Mucosa of descending colon (tissue), 3 donors: ENCODE data around the gene PLG. TPM values are rescaled to one million over a fixed set of nuclear protein-coding genes. Genes with fewer than 3 reads are reported as not detected.
"Not testable (repeated sequence)": the region's sequence is repeated elsewhere in the genome, so short reads cannot be mapped to it uniquely, and the experiment has no call there.

Experiments used
- ATAC-seq: fragments of 200-7000 bp; cut with Tn5 transposase; one replicate; pipeline ENCODE4 v1.9.1; 2020; ENCODE audit warnings: mild to moderate bottlenecking, moderate library complexity
- DNase-seq, 3 donors: peaks; one replicate each; pipeline ENCODE4 v3.0.0-alpha.2; 2020
- H3K36me3 ChIP-seq: fragments of 200-600 bp; one replicate; pipeline ENCODE4 v1.8.0; 2021; ENCODE audit warnings: low read depth, mild to moderate bottlenecking
- H3K4me1 ChIP-seq: fragments of 200-600 bp; one replicate; pipeline ENCODE4 v1.8.0; 2021; ENCODE audit warnings: low read depth, mild to moderate bottlenecking
- H3K4me3 ChIP-seq: fragments of 200-600 bp; one replicate; pipeline ENCODE4 v1.8.0; 2021; ENCODE audit warnings: mild to moderate bottlenecking
- H3K9me3 ChIP-seq: fragments of 200-600 bp; one replicate; pipeline ENCODE4 v1.8.0; 2021; ENCODE audit warnings: mild to moderate bottlenecking
- intact Hi-C, 2 donors: fragments of 100-400 bp; cut with DNase I in 1 of 2; cut with micrococcal nuclease in 1 of 2; formaldehyde crosslinking; loops; one replicate each; pipeline versions ENCODE4 v1.11.0 to v1.11.1; 2022; cut with DNase I, micrococcal nuclease
- total RNA-seq, 3 donors: library from RNA; stranded (reverse); fragmentation: NEBNext Ultra II Directional in 2 of 3; extraction: Animal tissue kit (Norgen Biotek cat#: 25700) in 2 of 3; gene quantifications; one replicate each; pipeline versions ENCODE4 v1.2.1 to v1.2.4, GENCODE V29; 2021 to 2023
- TF ChIP-seq, protein P1 (sequence below): fragments of 200-600 bp; IDR thresholded peaks from one replicate; pipeline ENCODE4 v1.8.0; 2022; ENCODE audit warnings: antibody characterized with exemption, mild to moderate bottlenecking
- donor health status: DM: no; HTN: no; CAD: no; lungs with moderate emphysema.
- donor health status: DM: no; HTN: no; CAD: no.
- donor health status: DM: no; HTN: yes; CAD: no.

Gene PLG
- total RNA-seq, 3 donors from 2014 or later = 0.69 TPM; not detected in 2

DNA sequence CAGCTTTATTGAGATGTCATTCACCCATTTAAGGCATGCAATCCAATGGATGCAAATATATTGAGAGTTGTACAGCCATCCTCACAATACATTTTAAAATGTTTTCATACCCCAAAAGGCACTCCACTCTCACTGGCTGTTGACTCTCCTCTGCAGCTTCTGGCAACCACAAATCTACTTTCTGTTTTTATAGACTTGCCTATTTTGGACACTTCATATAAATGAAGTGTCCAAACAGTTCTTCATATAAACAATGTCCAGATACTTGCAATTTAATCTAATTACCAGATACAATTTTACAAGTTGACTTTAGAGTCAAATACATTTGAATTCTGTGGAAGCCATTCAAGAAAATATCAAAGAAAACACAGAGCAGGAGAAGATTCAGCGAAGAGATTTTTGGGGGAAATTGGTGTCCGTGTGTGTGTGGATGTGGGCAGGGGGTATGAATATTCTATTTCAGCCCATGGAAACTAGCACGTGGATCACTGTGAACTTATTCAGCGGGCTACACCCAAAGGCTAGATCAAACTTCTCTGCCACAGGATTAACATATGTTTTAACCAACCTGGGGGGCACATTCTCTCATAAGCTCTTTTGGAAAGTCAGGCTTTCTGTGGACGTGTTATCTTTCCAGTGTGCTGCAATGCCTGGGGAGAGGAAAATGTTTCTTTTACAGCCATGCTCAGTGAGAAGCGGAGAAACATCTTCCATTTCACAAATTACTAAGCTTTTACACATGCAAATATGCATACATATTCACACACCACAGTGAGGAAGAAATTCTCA is 73.9 kb downstream of the PLG start:
- intact Hi-C loops = no loop called here
- Histone ChIP-seq H3K4me1 (no peaks in the 10 kb centered on the region), H3K9me3 (peaks cover 6% of the 10 kb centered on the region), H3K36me3 (no peaks in the 10 kb centered on the region), H3K4me3 (no peak overlapping the region)
- TF ChIP-seq, protein P1, sequence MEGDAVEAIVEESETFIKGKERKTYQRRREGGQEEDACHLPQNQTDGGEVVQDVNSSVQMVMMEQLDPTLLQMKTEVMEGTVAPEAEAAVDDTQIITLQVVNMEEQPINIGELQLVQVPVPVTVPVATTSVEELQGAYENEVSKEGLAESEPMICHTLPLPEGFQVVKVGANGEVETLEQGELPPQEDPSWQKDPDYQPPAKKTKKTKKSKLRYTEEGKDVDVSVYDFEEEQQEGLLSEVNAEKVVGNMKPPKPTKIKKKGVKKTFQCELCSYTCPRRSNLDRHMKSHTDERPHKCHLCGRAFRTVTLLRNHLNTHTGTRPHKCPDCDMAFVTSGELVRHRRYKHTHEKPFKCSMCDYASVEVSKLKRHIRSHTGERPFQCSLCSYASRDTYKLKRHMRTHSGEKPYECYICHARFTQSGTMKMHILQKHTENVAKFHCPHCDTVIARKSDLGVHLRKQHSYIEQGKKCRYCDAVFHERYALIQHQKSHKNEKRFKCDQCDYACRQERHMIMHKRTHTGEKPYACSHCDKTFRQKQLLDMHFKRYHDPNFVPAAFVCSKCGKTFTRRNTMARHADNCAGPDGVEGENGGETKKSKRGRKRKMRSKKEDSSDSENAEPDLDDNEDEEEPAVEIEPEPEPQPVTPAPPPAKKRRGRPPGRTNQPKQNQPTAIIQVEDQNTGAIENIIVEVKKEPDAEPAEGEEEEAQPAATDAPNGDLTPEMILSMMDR = no peak
- DNase-seq (no peak), ATAC-seq (no peak)

DNA sequence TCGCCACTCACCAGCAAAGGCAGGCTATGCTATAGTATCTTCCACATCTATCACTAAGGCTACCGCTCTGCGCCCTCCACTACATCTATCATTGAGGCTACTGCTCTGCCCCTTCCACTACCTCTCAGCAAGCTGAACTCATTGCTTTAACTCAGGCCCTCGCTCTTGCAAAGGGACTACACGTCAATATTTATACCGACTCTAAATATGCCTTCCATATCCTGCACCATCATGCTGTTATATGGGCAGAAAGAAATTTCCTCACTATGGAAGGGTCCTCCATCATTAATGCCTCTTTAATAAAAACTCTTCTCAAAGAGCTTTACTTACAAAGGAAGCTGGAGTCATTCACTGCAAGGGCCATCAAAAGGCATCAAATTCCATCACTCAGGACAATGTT is 77.1 kb downstream of the PLG start:
- H3K4me1 ChIP-seq, ATAC-seq, H3K9me3 ChIP-seq, DNase-seq, H3K36me3 ChIP-seq, intact Hi-C loops, H3K4me3 ChIP-seq: not testable (repeated sequence)

DNA sequence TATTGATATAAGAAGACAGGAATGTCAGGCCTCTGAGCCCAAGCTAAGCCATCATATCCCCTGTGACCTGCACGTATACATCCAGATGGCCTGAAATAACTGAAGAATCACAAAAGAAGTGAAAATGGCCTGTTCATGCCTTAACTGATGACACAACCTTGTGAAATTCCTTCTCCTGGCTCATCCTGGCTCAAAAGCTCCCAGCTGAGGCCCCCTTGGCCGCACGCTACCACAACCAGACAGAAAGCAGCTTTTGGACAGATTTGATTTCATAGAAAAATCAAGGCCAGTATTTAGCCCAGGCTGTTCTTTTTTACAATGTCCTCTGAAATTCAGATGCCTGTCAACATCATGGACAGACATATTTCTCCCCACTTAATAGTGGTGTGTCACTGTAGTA is 78.6 kb downstream of the PLG start:
- H3K4me1 ChIP-seq, H3K4me3 ChIP-seq, ATAC-seq, H3K36me3 ChIP-seq, DNase-seq, intact Hi-C loops, H3K9me3 ChIP-seq: not testable (repeated sequence)

DNA sequence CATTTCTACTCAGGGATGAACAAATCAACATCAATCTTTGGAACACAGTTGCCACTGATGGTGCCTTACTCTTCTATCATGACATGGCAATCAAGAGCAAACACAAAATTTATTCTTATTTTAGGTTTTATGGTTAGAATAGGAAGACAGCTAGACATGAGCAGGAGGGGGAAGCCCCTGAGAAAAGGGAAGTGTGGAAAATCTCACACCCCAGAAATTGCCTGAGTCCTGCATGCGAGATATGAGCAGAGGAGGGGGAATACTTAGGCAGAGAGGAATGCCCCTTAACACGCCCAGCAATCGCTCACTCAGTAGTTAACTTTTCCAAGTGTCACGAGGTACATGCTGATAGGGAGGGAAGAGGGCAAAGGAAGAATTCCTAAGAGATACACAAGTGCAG is 79.3 kb downstream of the PLG start:
- Histone ChIP-seq H3K36me3 (no peaks in the 10 kb centered on the region), H3K4me1 (no peaks in the 10 kb centered on the region), H3K9me3 (peaks cover 6% of the 10 kb centered on the region), H3K4me3 (no peak overlapping the region)
- ATAC-seq (no peak), DNase-seq (no peak)
- intact Hi-C loops = no loop called here
- TF ChIP-seq, protein P1 = no peak

DNA sequence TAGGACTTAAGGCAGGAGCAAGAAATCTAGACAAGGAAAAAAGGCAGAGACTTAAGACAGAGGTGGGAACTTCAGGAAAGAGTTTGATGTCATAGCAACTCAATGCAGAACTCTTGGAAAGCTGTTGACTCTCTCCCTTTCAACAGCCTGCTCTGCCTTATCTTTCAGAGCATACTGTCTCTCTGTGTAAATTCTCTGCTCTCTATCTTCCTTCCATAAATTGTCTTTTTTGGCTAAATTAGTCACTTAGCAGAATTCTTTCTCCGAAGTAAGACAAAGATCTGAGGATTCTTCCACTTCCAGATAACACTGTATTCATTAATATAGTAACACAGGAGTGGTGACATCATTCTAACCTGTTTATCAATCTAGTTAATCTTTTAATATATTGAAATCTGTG is 80.2 kb downstream of the PLG start:
- H3K36me3 ChIP-seq = no peaks in the 10 kb centered on the region
- ATAC-seq (no peak), DNase-seq (no peak)
- no peak overlapping the region for H3K4me3 ChIP-seq
- intact Hi-C loops = no loop called here
- TF ChIP-seq, protein P1 = no peak
- H3K9me3 ChIP-seq = peaks cover 6% of the 10 kb centered on the region
- H3K4me1 ChIP-seq = no peaks in the 10 kb centered on the region

DNA sequence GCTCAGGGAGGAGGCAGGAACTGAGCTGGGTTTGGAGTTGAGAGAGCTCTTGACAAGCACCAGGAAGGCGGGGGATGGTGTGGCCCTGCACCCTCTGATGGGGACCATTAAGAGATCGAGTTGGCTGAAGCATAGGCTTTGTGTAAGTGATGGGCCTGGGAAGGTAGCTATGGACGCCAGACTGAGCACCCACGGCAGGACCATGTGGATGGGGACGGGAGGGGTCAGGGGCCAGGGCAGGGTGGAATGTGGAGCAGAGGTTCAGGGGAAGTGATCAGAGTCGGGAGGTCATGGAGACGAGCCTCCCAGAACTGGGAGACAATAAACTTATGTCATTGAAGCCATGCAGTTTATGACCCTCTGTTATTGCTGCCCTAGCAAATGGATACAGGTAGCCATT is 81.7 kb downstream of the PLG start:
- intact Hi-C loops = no loop called here
- TF ChIP-seq, protein P1 = no peak
- Histone ChIP-seq H3K4me1 (no peaks in the 10 kb centered on the region), H3K4me3 (no peak overlapping the region), H3K9me3 (peaks cover 4% of the 10 kb centered on the region), H3K36me3 (no peaks in the 10 kb centered on the region)
- DNase-seq (no peak), ATAC-seq (no peak)

DNA sequence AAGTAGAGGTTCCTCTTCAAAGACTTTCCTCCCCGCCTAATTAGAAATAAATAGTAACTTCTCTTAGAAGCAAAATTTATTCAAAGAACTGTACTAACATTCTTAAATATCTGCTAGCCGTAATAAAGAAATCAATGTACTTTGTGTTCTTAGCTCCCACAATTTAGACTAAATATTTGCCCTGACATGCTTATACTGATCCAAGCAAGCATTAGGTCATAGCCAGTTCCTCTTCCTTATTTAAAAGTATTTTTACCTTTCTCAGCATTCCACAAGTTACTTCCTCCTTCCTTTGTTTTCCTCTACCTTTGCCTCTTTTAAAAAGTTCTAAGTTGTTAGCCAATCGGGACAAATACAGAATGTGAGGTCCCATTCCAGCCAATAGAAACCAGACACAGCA is 86.1 kb downstream of the PLG start:
- H3K36me3 ChIP-seq, H3K4me1 ChIP-seq, DNase-seq, H3K9me3 ChIP-seq, H3K4me3 ChIP-seq, ATAC-seq, intact Hi-C loops: not testable (repeated sequence)
